ENCODE results near the gene EPB41L4A.

Gene EPB41L4A

GRCh38 chr5:112205846-112206245 is 213.2 kb downstream of the EPB41L4A start:
- DNase-seq (ENCODE audit: extremely low spot score): no peak
- CTCF ChIA-PET: interaction anchor here (0.7 kb wide), 1 partner anchor 642 kb away, joined by 3 read pairs; no protein-coding TSS in a partner anchor
- POLR2A ChIA-PET: interaction anchor here (1.6 kb wide), 1 partner anchor 45 kb away, joined by 3 read pairs; no protein-coding TSS in a partner anchor
- TF ChIP-seq ARNT (IDR thresholded peaks at IDR 0.05) (no peak), FOXK2 (IDR thresholded peaks at IDR 0.05) (no peak), NFRKB (IDR thresholded peaks at IDR 0.05) (no peak), ELF4 (IDR thresholded peaks at IDR 0.05) (no peak), BHLHE40 (IDR thresholded peaks at IDR 0.05; ENCODE audit: borderline replicate concordance) (no peak), FOXA1 (IDR thresholded peaks at IDR 0.05) (no peak), FOXM1 (IDR thresholded peaks at IDR 0.05; ENCODE audit: borderline replicate concordance) (no peak), ZNF384 (IDR thresholded peaks at IDR 0.05) (no peak), PKNOX1 (IDR thresholded peaks at IDR 0.05) (no peak), L3MBTL2 (conservative IDR thresholded peaks at IDR 0.05) (no peak), SP1 (IDR thresholded peaks at IDR 0.05) (no peak), TARDBP (IDR thresholded peaks at IDR 0.05) (no peak), SUZ12 (IDR thresholded peaks at IDR 0.05) (no peak), LEF1 (IDR thresholded peaks at IDR 0.05; ENCODE audit: borderline replicate concordance) (no peak), HDGF (IDR thresholded peaks at IDR 0.05; ENCODE audit: borderline replicate concordance) (no peak), CTBP1 (IDR thresholded peaks at IDR 0.05; ENCODE audit: borderline replicate concordance) (no peak)

- no peak for TF ChIP-seq FOXM1 (IDR thresholded peaks at IDR 0.05; ENCODE audit: borderline replicate concordance)
- TF ChIP-seq L3MBTL2 (conservative IDR thresholded peaks at IDR 0.05): no peak
- TF ChIP-seq TARDBP (IDR thresholded peaks at IDR 0.05): no peak
- TF ChIP-seq LEF1 (IDR thresholded peaks at IDR 0.05; ENCODE audit: borderline replicate concordance): no peak
- no peak for TF ChIP-seq SUZ12 (IDR thresholded peaks at IDR 0.05)
- TF ChIP-seq PKNOX1 (IDR thresholded peaks at IDR 0.05): no peak
- no peak for TF ChIP-seq BHLHE40 (IDR thresholded peaks at IDR 0.05; ENCODE audit: borderline replicate concordance)
- TF ChIP-seq FOXA1 (IDR thresholded peaks at IDR 0.05): no peak
- no peak for DNase-seq (ENCODE audit: extremely low spot score)
- CTCF ChIA-PET: no interaction called here
Observed at GRCh38 chr5:112203229-112203628, 215.8 kb downstream of the EPB41L4A start.

GRCh38 chr5:112202694-112203093 is 216.4 kb downstream of the EPB41L4A start:
- POLR2A ChIA-PET: no interaction called here
- DNase-seq (ENCODE audit: extremely low spot score): no peak
- CTCF ChIA-PET: no interaction called here
- TF ChIP-seq FOXA1 (IDR thresholded peaks at IDR 0.05) (no peak), ARNT (IDR thresholded peaks at IDR 0.05) (no peak), SP1 (IDR thresholded peaks at IDR 0.05) (no peak), L3MBTL2 (conservative IDR thresholded peaks at IDR 0.05) (no peak), TARDBP (IDR thresholded peaks at IDR 0.05) (no peak), FOXK2 (IDR thresholded peaks at IDR 0.05) (no peak), PKNOX1 (IDR thresholded peaks at IDR 0.05) (no peak), CTBP1 (IDR thresholded peaks at IDR 0.05; ENCODE audit: borderline replicate concordance) (no peak), BHLHE40 (IDR thresholded peaks at IDR 0.05; ENCODE audit: borderline replicate concordance) (no peak), LEF1 (IDR thresholded peaks at IDR 0.05; ENCODE audit: borderline replicate concordance) (no peak), SUZ12 (IDR thresholded peaks at IDR 0.05) (no peak), ELF4 (IDR thresholded peaks at IDR 0.05) (no peak)

More at GRCh38 chr5:112203229-112203628, 215.8 kb downstream of the EPB41L4A start:
- POLR2A ChIA-PET: no interaction called here

GRCh38 chr5:112201141-112201540 is 217.9 kb downstream of the EPB41L4A start:
- ChIA-PET POLR2A (no interaction called here), CTCF (no interaction called here)
- no peak for DNase-seq (ENCODE audit: extremely low spot score)
- no peak for TF ChIP-seq SP1 (IDR thresholded peaks at IDR 0.05)
- no peak for TF ChIP-seq FOXM1 (IDR thresholded peaks at IDR 0.05; ENCODE audit: borderline replicate concordance)
- no peak for TF ChIP-seq BHLHE40 (IDR thresholded peaks at IDR 0.05; ENCODE audit: borderline replicate concordance)
- no peak for TF ChIP-seq HDGF (IDR thresholded peaks at IDR 0.05; ENCODE audit: borderline replicate concordance)
- no peak for TF ChIP-seq L3MBTL2 (conservative IDR thresholded peaks at IDR 0.05)
- TF ChIP-seq TARDBP (IDR thresholded peaks at IDR 0.05): no peak
- TF ChIP-seq ELF4 (IDR thresholded peaks at IDR 0.05): no peak
- TF ChIP-seq ZNF384 (IDR thresholded peaks at IDR 0.05): no peak
- TF ChIP-seq SUZ12 (IDR thresholded peaks at IDR 0.05): no peak
- TF ChIP-seq ARNT (IDR thresholded peaks at IDR 0.05): no peak
- no peak for TF ChIP-seq PKNOX1 (IDR thresholded peaks at IDR 0.05)
- TF ChIP-seq NFRKB (IDR thresholded peaks at IDR 0.05): no peak
- no peak for TF ChIP-seq FOXA1 (IDR thresholded peaks at IDR 0.05)
- TF ChIP-seq CTBP1 (IDR thresholded peaks at IDR 0.05; ENCODE audit: borderline replicate concordance): no peak
- no peak for TF ChIP-seq LEF1 (IDR thresholded peaks at IDR 0.05; ENCODE audit: borderline replicate concordance)
- no peak for TF ChIP-seq FOXK2 (IDR thresholded peaks at IDR 0.05)

- ChIA-PET POLR2A (no interaction called here), CTCF (no interaction called here)
- TF ChIP-seq NFRKB (IDR thresholded peaks at IDR 0.05) (no peak), LEF1 (IDR thresholded peaks at IDR 0.05; ENCODE audit: borderline replicate concordance) (no peak), FOXM1 (IDR thresholded peaks at IDR 0.05; ENCODE audit: borderline replicate concordance) (no peak), PKNOX1 (IDR thresholded peaks at IDR 0.05) (no peak), ZNF384 (IDR thresholded peaks at IDR 0.05) (no peak), ARNT (IDR thresholded peaks at IDR 0.05) (no peak), HDGF (IDR thresholded peaks at IDR 0.05; ENCODE audit: borderline replicate concordance) (no peak), SP1 (IDR thresholded peaks at IDR 0.05) (no peak), TARDBP (IDR thresholded peaks at IDR 0.05) (no peak), CTBP1 (IDR thresholded peaks at IDR 0.05; ENCODE audit: borderline replicate concordance) (no peak), FOXA1 (IDR thresholded peaks at IDR 0.05) (no peak), BHLHE40 (IDR thresholded peaks at IDR 0.05; ENCODE audit: borderline replicate concordance) (no peak), SUZ12 (IDR thresholded peaks at IDR 0.05) (no peak), L3MBTL2 (conservative IDR thresholded peaks at IDR 0.05) (no peak), ELF4 (IDR thresholded peaks at IDR 0.05) (no peak), FOXK2 (IDR thresholded peaks at IDR 0.05) (no peak)
- DNase-seq (ENCODE audit: extremely low spot score): no peak
Observed at GRCh38 chr5:112200131-112200530, 218.9 kb downstream of the EPB41L4A start.

Measured in HEK293T (cell line).